HEK293 (cell line): ENCODE measurements around the gene LRRC8D.

ENCODE experiments used
- CTCF ChIA-PET: fragments of 350-600 bp; formaldehyde crosslinking; extraction: SDS; loops from one replicate; lab custom pipeline; 2021; ENCODE audit warnings: antibody characterized with exemption; lab: Yijun Ruan, JAX
- POLR2A ChIA-PET: fragments of 300-600 bp; formaldehyde crosslinking; extraction: SDS; loops from one replicate; lab custom pipeline; 2020; ENCODE audit warnings: antibody characterized with exemption, inconsistent platforms; lab: Yijun Ruan, JAX
- H3K27ac ChIP-seq: fragments of 200-500 bp; sonication (Bioruptor generic); 2 replicates; pipeline ENCODE4 v1.5.1; 2014; ENCODE audit warnings: low read depth, low read length, control low read depth, inconsistent platforms; ENCODE audit errors: extremely low read depth
- H3K36me3 ChIP-seq, 2 experiments: fragments of 200-500 bp in 1 of 2; sonication (Bioruptor generic) in 1 of 2; 1 replicate in 1 of 2; 2 replicates in 1 of 2; pipeline ENCODE4 v1.5.1; 2014 to 2017; ENCODE audit warnings: inconsistent platforms in 2 of 2, low read length in 2 of 2; ENCODE audit not compliant: control insufficient read depth in 2 of 2, insufficient read depth in 1 of 2
- H3K4me1 ChIP-seq: fragments of 200-500 bp; sonication (Bioruptor generic); 2 replicates; pipeline ENCODE4 v1.5.1; 2014; ENCODE audit warnings: mild to moderate bottlenecking, low read length, inconsistent platforms; ENCODE audit not compliant: control insufficient read depth, insufficient read depth
- H3K4me3 ChIP-seq: 2 replicates; pipeline ENCODE4 v1.5.1; 2011; ENCODE audit warnings: low read depth, mild to moderate bottlenecking, control low read depth, low read length, moderate library complexity
- H3K9me3 ChIP-seq: fragments of 200-500 bp; sonication (Bioruptor generic); 2 replicates; pipeline ENCODE4 v1.5.1; 2014; ENCODE audit warnings: low read depth, low read length, inconsistent platforms; ENCODE audit not compliant: control insufficient read depth, insufficient read depth
- KLF17 ChIP-seq: fragments of 450-650 bp; formaldehyde crosslinking; IDR thresholded peaks from 2 replicates; pipeline ENCODE4 v1.5.1; 2016; ENCODE audit warnings: missing biosample characterization, missing genetic modification characterization
- PRDM6 ChIP-seq: fragments of 450-650 bp; formaldehyde crosslinking; IDR thresholded peaks from 2 replicates; pipeline ENCODE4 v1.5.1; 2017; ENCODE audit warnings: missing biosample characterization, missing genetic modification characterization
- WT1 ChIP-seq: fragments of 450-650 bp; formaldehyde crosslinking; IDR thresholded peaks from 2 replicates; pipeline ENCODE4 v1.5.1; 2016; ENCODE audit warnings: missing biosample characterization, missing genetic modification characterization
- ZBTB10 ChIP-seq: fragments of 450-650 bp; formaldehyde crosslinking; IDR thresholded peaks from 2 replicates; pipeline ENCODE4 v1.5.1; 2016; ENCODE audit warnings: missing biosample characterization, missing genetic modification characterization
- ZBTB17 ChIP-seq: fragments of 450-650 bp; formaldehyde crosslinking; IDR thresholded peaks from 2 replicates; pipeline ENCODE4 v1.5.1; 2016; ENCODE audit warnings: missing biosample characterization, missing genetic modification characterization
- ZNF174 ChIP-seq: fragments of 450-650 bp; formaldehyde crosslinking; IDR thresholded peaks from 2 replicates; pipeline ENCODE4 v1.5.0; 2017; ENCODE audit warnings: missing biosample characterization, mild to moderate bottlenecking, missing genetic modification characterization
- ZNF23 ChIP-seq: fragments of 450-650 bp; formaldehyde crosslinking; IDR thresholded peaks from 2 replicates; pipeline ENCODE4 v1.5.1; 2016; ENCODE audit warnings: missing biosample characterization, missing genetic modification characterization, borderline replicate concordance
- ZNF24 ChIP-seq: fragments of 450-650 bp; formaldehyde crosslinking; IDR thresholded peaks from 2 replicates; pipeline ENCODE4 v1.5.1; 2016; ENCODE audit warnings: missing biosample characterization, missing genetic modification characterization
- ZNF335 ChIP-seq: fragments of 450-650 bp; formaldehyde crosslinking; conservative IDR thresholded peaks from 2 replicates; pipeline ENCODE4 v1.5.1; 2016; ENCODE audit warnings: missing biosample characterization, missing genetic modification characterization
- ZNF37A ChIP-seq: fragments of 450-650 bp; IDR thresholded peaks from 2 replicates; pipeline ENCODE4 v1.5.1; 2018; ENCODE audit warnings: missing biosample characterization, missing genetic modification characterization
- ZNF398 ChIP-seq: fragments of 450-650 bp; formaldehyde crosslinking; IDR thresholded peaks from 2 replicates; pipeline ENCODE4 v1.5.1; 2017; ENCODE audit warnings: missing biosample characterization, missing genetic modification characterization
- ZNF449 ChIP-seq: fragments of 450-650 bp; formaldehyde crosslinking; IDR thresholded peaks from 2 replicates; pipeline ENCODE4 v1.5.1; 2017; ENCODE audit warnings: missing biosample characterization, mild to moderate bottlenecking, missing genetic modification characterization, moderate library complexity
- ZNF48 ChIP-seq: fragments of 450-650 bp; formaldehyde crosslinking; IDR thresholded peaks from 2 replicates; pipeline ENCODE4 v1.5.1; 2016; ENCODE audit warnings: missing biosample characterization, missing genetic modification characterization
- ZNF488 ChIP-seq: fragments of 450-650 bp; formaldehyde crosslinking; IDR thresholded peaks from 2 replicates; pipeline ENCODE4 v1.5.1; 2016; ENCODE audit warnings: missing biosample characterization, missing genetic modification characterization
- ZNF529 ChIP-seq: fragments of 450-650 bp; formaldehyde crosslinking; IDR thresholded peaks from 2 replicates; pipeline ENCODE4 v1.5.1; 2017; ENCODE audit warnings: missing genetic modification characterization, missing biosample characterization; ENCODE audit not compliant: insufficient replicate concordance
- ZNF645 ChIP-seq: fragments of 450-650 bp; formaldehyde crosslinking; IDR thresholded peaks from 2 replicates; pipeline ENCODE4; 2016; ENCODE audit warnings: missing biosample characterization, missing genetic modification characterization
- ZSCAN18 ChIP-seq: fragments of 450-650 bp; formaldehyde crosslinking; IDR thresholded peaks from 2 replicates; pipeline ENCODE4 v1.5.1; 2016; ENCODE audit warnings: missing biosample characterization, missing genetic modification characterization
- ZSCAN5A ChIP-seq: fragments of 450-650 bp; formaldehyde crosslinking; IDR thresholded peaks from 2 replicates; pipeline ENCODE4 v1.5.1; 2016; ENCODE audit warnings: missing biosample characterization, missing genetic modification characterization

LRRC8D gene

GRCh38 chr1:89842567-89843272 is 21.9 kb downstream of the LRRC8D start:
- H3K4me3 ChIP-seq, result peak overlapping the region; percentile 69
- POLR2A ChIA-PET, result interaction anchor here (0.5 to 1.7 kb wide), 6 partner anchors 20 to 561 kb away, joined by 3 to 7 read pairs (median 3); partner anchors contain the start of genes LRRC8D and ZNF326
- H3K4me1 ChIP-seq, result peaks cover 6% of the 10 kb centered on the region
- TF ChIP-seq PRDM6 (tag by site-specific recombination), result no peak
- no peak for TF ChIP-seq ZNF37A (tag by site-specific recombination)
- no peak for TF ChIP-seq ZNF23 (tag by site-specific recombination)
- TF ChIP-seq ZNF529 (tag by site-specific recombination), result no peak
- no peak for TF ChIP-seq ZNF449 (tag by site-specific recombination)
- no peak for TF ChIP-seq ZBTB10
- TF ChIP-seq ZNF398 (tag by site-specific recombination), result 0 out of 2 replicates have a peak, but pooled peaks have one; percentile 28
- TF ChIP-seq ZNF488 (tag by site-specific recombination), result no peak
- TF ChIP-seq ZNF48 (tag by site-specific recombination), result no peak
- TF ChIP-seq ZSCAN18, result no peak
- TF ChIP-seq ZNF335 (tag by site-specific recombination), result 0 out of 2 replicates have a peak, but pooled peaks have one; percentile 7
- TF ChIP-seq ZNF645 (tag by site-specific recombination), result no peak
- no peak for TF ChIP-seq ZNF24 (tag by site-specific recombination)
- TF ChIP-seq WT1 (tag by site-specific recombination), result no peak
- no peak for TF ChIP-seq KLF17
- peak; percentile 20; the same call in 1 of the 2 replicates for TF ChIP-seq ZBTB17 (tag by site-specific recombination)
- no peak for TF ChIP-seq ZNF174 (tag by site-specific recombination)
- no peak for TF ChIP-seq ZSCAN5A (tag by site-specific recombination)
- peaks cover 8 to 23% of the 10 kb centered on the region in 2 experiments; a peak in 2 of 3 replicates for H3K36me3 ChIP-seq
- CTCF ChIA-PET, result interaction anchor here (0.6 to 1.5 kb wide), 16 partner anchors 8 to 205 kb away, joined by 3 to 9 read pairs (median 4); no protein-coding TSS in a partner anchor
- H3K9me3 ChIP-seq, result no peaks in the 10 kb centered on the region
- H3K27ac ChIP-seq, result no peak overlapping the region
